Subcutaneous adipose tissue (tissue), 4 donors: ENCODE measurements around the gene NUP210. TPM values are rescaled to one million over a fixed set of nuclear protein-coding genes. Genes with fewer than 3 reads are reported as not detected.

Source experiments
- CTCF ChIP-seq: fragments of 450-650 bp; IDR thresholded peaks from one replicate; pipeline ENCODE4 v1.5.1; 2016; ENCODE audit warnings: low read depth, mild to moderate bottlenecking, control low read depth, antibody characterized with exemption, moderate library complexity
- total RNA-seq, 4 donors: library from RNA; depleted of rRNA; stranded (reverse); fragments of >200 nt; gene quantifications; one replicate each; pipeline ENCODE4 v1.1.0, GENCODE V29; 2016

The NUP210 gene
- total RNA-seq, 4 donors from 2014 or later = 1.1 to 9.9 (median 2.0) TPM

GRCh38 chr3:13388816-13389215 is 31.3 kb downstream of the NUP210 start:
- no peak for TF ChIP-seq CTCF

GRCh38 chr3:13385373-13385965 is 34.7 kb downstream of the NUP210 start:
- TF ChIP-seq CTCF = no peak

GRCh38 chr3:13380971-13381370 is 39.2 kb downstream of the NUP210 start:
- no peak for TF ChIP-seq CTCF

- no peak for TF ChIP-seq CTCF
These were observed 40.8 kb downstream of the NUP210 start for GRCh38 chr3:13379201-13379830.

- TF ChIP-seq CTCF = no peak
These were observed 42.0 kb downstream of the NUP210 start for GRCh38 chr3:13378155-13378554.

GRCh38 chr3:13377021-13377420 is 43.1 kb downstream of the NUP210 start:
- no peak for TF ChIP-seq CTCF

GRCh38 chr3:13376091-13376490 is 44.0 kb downstream of the NUP210 start:
- TF ChIP-seq CTCF = no peak
